HepG2 (cell line): Measurements from ENCODE around the gene FURIN. TPM values are rescaled to one million over a fixed set of nuclear protein-coding genes. Genes with fewer than 3 reads are reported as not detected.

Source experiments
- ARNT2 ChIP-seq: sonication (generic); formaldehyde crosslinking; IDR thresholded peaks from 2 replicates; pipeline ENCODE4 v1.8.0; 2022; ENCODE audit warnings: mild to moderate bottlenecking, low read depth, missing genetic modification reagents, moderate library complexity
- PAX8 ChIP-seq: sonication (generic); formaldehyde crosslinking; IDR thresholded peaks from 2 replicates; pipeline ENCODE4 v1.8.0; 2022; ENCODE audit warnings: mild to moderate bottlenecking, missing genetic modification reagents, borderline replicate concordance
- POLR2AphosphoS5 ChIP-seq: IDR thresholded peaks from 2 replicates; pipeline ENCODE4 v1.6.1; 2012; ENCODE audit warnings: low read depth, low read length
- RAD51 ChIP-seq: fragments of 450-650 bp; IDR thresholded peaks from 2 replicates; pipeline ENCODE4 v1.6.1; 2016; ENCODE audit warnings: borderline replicate concordance
- REXO4 ChIP-seq: sonication (generic); formaldehyde crosslinking; IDR thresholded peaks from 2 replicates; pipeline ENCODE4 v1.8.0; 2022; ENCODE audit warnings: missing genetic modification reagents, mild to moderate bottlenecking, borderline replicate concordance
- SRSF1 ChIP-seq: fragments of 200-400 bp; formaldehyde crosslinking; optimal IDR thresholded peaks from 2 replicates; pipeline ENCODE3; 2017; ENCODE audit warnings: mild to moderate bottlenecking, low read depth, low read length, moderate library complexity
- TARDBP ChIP-seq: sonication (generic); formaldehyde crosslinking; IDR thresholded peaks from 2 replicates; pipeline ENCODE4 v1.8.0; 2022; ENCODE audit warnings: mild to moderate bottlenecking, missing genetic modification reagents
- YEATS2 ChIP-seq: sonication (generic); formaldehyde crosslinking; IDR thresholded peaks from 2 replicates; pipeline ENCODE4 v1.4.0; 2020; ENCODE audit warnings: missing genetic modification reagents, borderline replicate concordance
- ZC3H13 ChIP-seq: sonication (generic); formaldehyde crosslinking; IDR thresholded peaks from 2 replicates; pipeline ENCODE4 v1.8.1; 2023; ENCODE audit warnings: mild to moderate bottlenecking, missing genetic modification reagents, moderate library complexity
- ZFP36L2 ChIP-seq: sonication (generic); formaldehyde crosslinking; IDR thresholded peaks from 2 replicates; pipeline ENCODE4 v1.4.0; 2020; ENCODE audit warnings: missing genetic modification reagents
- ZFYVE20 ChIP-seq: sonication (generic); formaldehyde crosslinking; IDR thresholded peaks from 2 replicates; pipeline ENCODE4 v1.8.0; 2023; ENCODE audit warnings: low read depth, mild to moderate bottlenecking, moderate library complexity, missing genetic modification reagents, borderline replicate concordance
- ZNF766 ChIP-seq: sonication (generic); formaldehyde crosslinking; IDR thresholded peaks from 2 replicates; pipeline ENCODE4 v1.5.0; 2020; ENCODE audit warnings: missing genetic modification reagents, borderline replicate concordance
- polyA plus RNA-seq, 8 experiments: library from polyadenylated mRNA; depleted of rRNA in 3 of 8; stranded (reverse) in 7 of 8; unstranded in 1 of 8; fragments of >200 nt; fragmentation: Illumina TruSeq in 4 of 8; extraction: Trizol in 4 of 8; gene quantifications; 2 replicates each; pipeline versions ENCODE4 v1.2.1 to v1.2.3, GENCODE V29; 2011 to 2016; ENCODE audit warnings: low read depth in 4 of 8, missing spikeins in 1 of 8, mixed read lengths in 1 of 8; ENCODE audit not compliant: insufficient read depth in 1 of 8
- total RNA-seq, 5 experiments: library from RNA; depleted of rRNA; stranded (reverse); fragments of >200 nt; fragmentation: Illumina TruSeq; extraction: Trizol; gene quantifications; 2 replicates each; pipeline ENCODE4 v1.2.3, GENCODE V29; 2016; ENCODE audit warnings: low read depth in 1 of 5
- TF ChIP-seq, protein P1 (sequence below): IDR thresholded peaks from 2 replicates; pipeline ENCODE4 v1.6.1; 2016; ENCODE audit warnings: mild to moderate bottlenecking
- TF ChIP-seq, protein P2 (sequence below): sonication (generic); formaldehyde crosslinking; IDR thresholded peaks from 2 replicates; pipeline ENCODE4 v1.5.0; 2020; ENCODE audit warnings: missing genetic modification reagents, mild to moderate bottlenecking, borderline replicate concordance
- TF ChIP-seq, protein P3 (sequence below), 2 experiments: sonication (generic) in 1 of 2; formaldehyde crosslinking in 1 of 2; IDR thresholded peaks; 2 replicates each; pipeline versions ENCODE4 v1.5.1 to v1.6.1; 2011 to 2020; ENCODE audit warnings: borderline replicate concordance in 1 of 2, low read depth in 1 of 2, low read length in 1 of 2, mild to moderate bottlenecking in 1 of 2, missing genetic modification reagents in 1 of 2, moderate library complexity in 1 of 2
- TF ChIP-seq, protein P4 (sequence below): sonication (generic); formaldehyde crosslinking; IDR thresholded peaks from 2 replicates; pipeline ENCODE4 v1.4.0; 2020; ENCODE audit warnings: mild to moderate bottlenecking, missing genetic modification reagents
- TF ChIP-seq, protein P5 (sequence below): sonication (generic); formaldehyde crosslinking; IDR thresholded peaks from 2 replicates; pipeline ENCODE4 v1.4.0; 2020; ENCODE audit warnings: missing genetic modification reagents
- TF ChIP-seq, protein P6 (sequence below): sonication (generic); formaldehyde crosslinking; IDR thresholded peaks from 2 replicates; pipeline ENCODE4 v1.5.0; 2020; ENCODE audit warnings: mild to moderate bottlenecking, missing genetic modification reagents

Gene FURIN
- total and polyA plus RNA-seq, 2 of the 13 experiments (the other 11 are each of a cell fraction or from before 2014, with no cell fraction given), result 15.2 to 17.4 TPM

DNA sequence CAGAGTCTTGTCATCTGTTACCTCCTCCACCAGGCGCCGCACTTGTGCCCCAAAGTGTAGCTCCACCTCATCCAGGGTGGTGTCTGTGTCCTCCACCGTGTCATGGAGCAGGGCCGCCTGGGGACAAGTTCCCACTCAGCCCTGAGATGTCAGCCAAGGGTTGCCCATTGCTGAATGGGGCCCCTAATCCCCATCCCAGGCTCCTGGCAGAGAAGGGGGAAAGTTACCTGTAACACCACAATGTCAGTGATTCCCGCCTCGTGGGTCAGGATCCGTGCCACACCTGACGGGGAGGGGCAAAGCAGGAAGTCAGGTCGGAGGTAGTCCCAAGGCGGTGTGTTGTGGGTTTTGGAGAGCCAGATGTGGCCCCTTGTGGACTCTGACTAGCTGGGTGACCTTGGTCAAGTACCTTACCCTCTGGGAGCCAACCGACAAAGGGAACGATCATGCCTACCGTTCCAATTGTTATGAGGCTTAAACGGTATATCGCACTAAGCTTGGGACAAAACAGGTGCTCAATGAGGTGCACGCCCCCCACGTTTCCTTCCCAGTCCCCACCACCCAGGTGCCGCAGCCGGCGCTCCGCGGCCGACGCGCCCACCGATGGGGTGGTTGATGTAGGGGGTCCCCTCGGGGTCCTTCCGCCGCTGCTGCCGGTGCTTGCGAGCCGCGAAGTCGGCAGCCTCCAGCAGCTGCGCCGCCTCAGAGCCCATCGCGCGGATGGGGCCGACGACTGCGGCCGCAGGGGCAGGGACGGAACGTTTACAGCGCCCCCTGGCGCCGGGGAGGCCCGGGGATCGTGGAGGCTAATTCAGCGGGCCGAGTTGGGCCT, 63.7 kb downstream of the FURIN start, which contains the start of gene HDDC3 (continued):
- TF ChIP-seq, protein P1, sequence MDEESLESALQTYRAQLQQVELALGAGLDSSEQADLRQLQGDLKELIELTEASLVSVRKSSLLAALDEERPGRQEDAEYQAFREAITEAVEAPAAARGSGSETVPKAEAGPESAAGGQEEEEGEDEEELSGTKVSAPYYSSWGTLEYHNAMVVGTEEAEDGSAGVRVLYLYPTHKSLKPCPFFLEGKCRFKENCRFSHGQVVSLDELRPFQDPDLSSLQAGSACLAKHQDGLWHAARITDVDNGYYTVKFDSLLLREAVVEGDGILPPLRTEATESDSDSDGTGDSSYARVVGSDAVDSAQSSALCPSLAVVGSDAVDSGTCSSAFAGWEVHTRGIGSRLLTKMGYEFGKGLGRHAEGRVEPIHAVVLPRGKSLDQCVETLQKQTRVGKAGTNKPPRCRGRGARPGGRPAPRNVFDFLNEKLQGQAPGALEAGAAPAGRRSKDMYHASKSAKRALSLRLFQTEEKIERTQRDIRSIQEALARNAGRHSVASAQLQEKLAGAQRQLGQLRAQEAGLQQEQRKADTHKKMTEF, result peak; percentile 84
- peak; percentile 18; the same call in 1 of the 2 replicates for TF ChIP-seq ZNF766 (CRISPR knock-in tag)
- TF ChIP-seq YEATS2 (CRISPR knock-in tag), result peak; percentile 91
- peak; percentile 83 for TF ChIP-seq TARDBP
- TF ChIP-seq, protein P2, sequence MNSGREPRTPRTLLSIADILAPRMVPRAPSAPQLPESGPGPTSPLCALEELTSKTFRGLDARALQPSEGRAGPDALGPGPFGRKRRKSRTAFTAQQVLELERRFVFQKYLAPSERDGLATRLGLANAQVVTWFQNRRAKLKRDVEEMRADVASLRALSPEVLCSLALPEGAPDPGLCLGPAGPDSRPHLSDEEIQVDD (CRISPR knock-in tag), result 0 out of 2 replicates have a peak, but pooled peaks have one; percentile 43
- TF ChIP-seq ZC3H13, result 0 out of 2 replicates have a peak, but pooled peaks have one; percentile 71
- peak; percentile 69 for TF ChIP-seq SRSF1
- peak; percentile 72 for TF ChIP-seq POLR2AphosphoS5
- peak; percentile 80; the same call in 1 of the 2 replicates for TF ChIP-seq ZFP36L2 (CRISPR knock-in tag)
- TF ChIP-seq, protein P3, sequence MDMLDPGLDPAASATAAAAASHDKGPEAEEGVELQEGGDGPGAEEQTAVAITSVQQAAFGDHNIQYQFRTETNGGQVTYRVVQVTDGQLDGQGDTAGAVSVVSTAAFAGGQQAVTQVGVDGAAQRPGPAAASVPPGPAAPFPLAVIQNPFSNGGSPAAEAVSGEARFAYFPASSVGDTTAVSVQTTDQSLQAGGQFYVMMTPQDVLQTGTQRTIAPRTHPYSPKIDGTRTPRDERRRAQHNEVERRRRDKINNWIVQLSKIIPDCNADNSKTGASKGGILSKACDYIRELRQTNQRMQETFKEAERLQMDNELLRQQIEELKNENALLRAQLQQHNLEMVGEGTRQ (IDR thresholded peaks at IDR 0.05; ENCODE audit: low read depth, low read length), result no peak
- TF ChIP-seq, protein P3 (CRISPR knock-in tag; IDR thresholded peaks at IDR 0.05; ENCODE audit: borderline replicate concordance), result no peak; the same call in 1 of the 2 replicates
- TF ChIP-seq, protein P4, sequence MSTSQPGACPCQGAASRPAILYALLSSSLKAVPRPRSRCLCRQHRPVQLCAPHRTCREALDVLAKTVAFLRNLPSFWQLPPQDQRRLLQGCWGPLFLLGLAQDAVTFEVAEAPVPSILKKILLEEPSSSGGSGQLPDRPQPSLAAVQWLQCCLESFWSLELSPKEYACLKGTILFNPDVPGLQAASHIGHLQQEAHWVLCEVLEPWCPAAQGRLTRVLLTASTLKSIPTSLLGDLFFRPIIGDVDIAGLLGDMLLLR (CRISPR knock-in tag), result peak; percentile 38; the same call in 1 of the 2 replicates
- TF ChIP-seq RAD51, result no peak
- no peak for TF ChIP-seq ZFYVE20 (CRISPR knock-in tag)
- TF ChIP-seq, protein P5, sequence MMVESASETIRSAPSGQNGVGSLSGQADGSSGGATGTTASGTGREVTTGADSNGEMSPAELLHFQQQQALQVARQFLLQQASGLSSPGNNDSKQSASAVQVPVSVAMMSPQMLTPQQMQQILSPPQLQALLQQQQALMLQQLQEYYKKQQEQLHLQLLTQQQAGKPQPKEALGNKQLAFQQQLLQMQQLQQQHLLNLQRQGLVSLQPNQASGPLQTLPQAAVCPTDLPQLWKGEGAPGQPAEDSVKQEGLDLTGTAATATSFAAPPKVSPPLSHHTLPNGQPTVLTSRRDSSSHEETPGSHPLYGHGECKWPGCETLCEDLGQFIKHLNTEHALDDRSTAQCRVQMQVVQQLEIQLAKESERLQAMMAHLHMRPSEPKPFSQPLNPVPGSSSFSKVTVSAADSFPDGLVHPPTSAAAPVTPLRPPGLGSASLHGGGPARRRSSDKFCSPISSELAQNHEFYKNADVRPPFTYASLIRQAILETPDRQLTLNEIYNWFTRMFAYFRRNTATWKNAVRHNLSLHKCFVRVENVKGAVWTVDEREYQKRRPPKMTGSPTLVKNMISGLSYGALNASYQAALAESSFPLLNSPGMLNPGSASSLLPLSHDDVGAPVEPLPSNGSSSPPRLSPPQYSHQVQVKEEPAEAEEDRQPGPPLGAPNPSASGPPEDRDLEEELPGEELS (CRISPR knock-in tag), result peak; percentile 29
- peak; percentile 48; the same call in 1 of the 2 replicates for TF ChIP-seq ARNT2 (CRISPR knock-in tag)
- TF ChIP-seq PAX8, result no peak
- TF ChIP-seq, protein P6, sequence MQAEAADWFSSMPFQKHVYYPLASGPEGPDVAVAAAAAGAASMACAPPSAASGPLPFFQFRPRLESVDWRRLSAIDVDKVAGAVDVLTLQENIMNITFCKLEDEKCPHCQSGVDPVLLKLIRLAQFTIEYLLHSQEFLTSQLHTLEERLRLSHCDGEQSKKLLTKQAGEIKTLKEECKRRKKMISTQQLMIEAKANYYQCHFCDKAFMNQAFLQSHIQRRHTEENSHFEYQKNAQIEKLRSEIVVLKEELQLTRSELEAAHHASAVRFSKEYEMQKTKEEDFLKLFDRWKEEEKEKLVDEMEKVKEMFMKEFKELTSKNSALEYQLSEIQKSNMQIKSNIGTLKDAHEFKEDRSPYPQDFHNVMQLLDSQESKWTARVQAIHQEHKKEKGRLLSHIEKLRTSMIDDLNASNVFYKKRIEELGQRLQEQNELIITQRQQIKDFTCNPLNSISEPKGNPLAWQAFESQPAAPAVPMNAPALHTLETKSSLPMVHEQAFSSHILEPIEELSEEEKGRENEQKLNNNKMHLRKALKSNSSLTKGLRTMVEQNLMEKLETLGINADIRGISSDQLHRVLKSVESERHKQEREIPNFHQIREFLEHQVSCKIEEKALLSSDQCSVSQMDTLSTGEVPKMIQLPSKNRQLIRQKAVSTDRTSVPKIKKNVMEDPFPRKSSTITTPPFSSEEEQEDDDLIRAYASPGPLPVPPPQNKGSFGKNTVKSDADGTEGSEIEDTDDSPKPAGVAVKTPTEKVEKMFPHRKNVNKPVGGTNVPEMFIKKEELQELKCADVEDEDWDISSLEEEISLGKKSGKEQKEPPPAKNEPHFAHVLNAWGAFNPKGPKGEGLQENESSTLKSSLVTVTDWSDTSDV, result no peak
- no peak for TF ChIP-seq REXO4 (CRISPR knock-in tag)
